GM18505 (cell line): ENCODE results near the gene KRT32.
"Not testable (repeated sequence)": the region's sequence is repeated elsewhere in the genome, so short reads cannot be mapped to it uniquely, and the experiment has no call there.

Source experiments
- ATAC-seq: cut with Tn5 transposase; IDR thresholded peaks from one replicate; pipeline ENCODE4 v1.9.1; 2021; ENCODE audit not compliant: unreplicated experiment
- POLR2A ChIP-seq: IDR thresholded peaks from 4 replicates; pipeline ENCODE4 v1.6.1; 2011; ENCODE audit warnings: borderline replicate concordance; ENCODE audit not compliant: insufficient read depth, insufficient read length; ENCODE audit errors: extremely low read depth

KRT32 gene

GRCh38 chr17:41442739-41443138 is 24.4 kb downstream of the KRT32 start:
- TF ChIP-seq POLR2A: no peak

GRCh38 chr17:41440531-41441033 is 26.6 kb downstream of the KRT32 start, which contains the start of gene KRT38:
TSS of gene KRT38 (minus strand) at chr17:41440983. CDS start at chr17:41440921, 62 bp downstream.
- ATAC-seq: no peak
- TF ChIP-seq POLR2A: no peak

More at GRCh38 chr17:41442739-41443138, 24.4 kb downstream of the KRT32 start:
- ATAC-seq: no peak

- ATAC-seq: no peak
- TF ChIP-seq POLR2A: no peak
Measured at GRCh38 chr17:41439375-41439774, 27.8 kb downstream of the KRT32 start.

GRCh38 chr17:41437769-41438168 is 29.4 kb downstream of the KRT32 start:
- no peak for ATAC-seq
- no peak for TF ChIP-seq POLR2A

GRCh38 chr17:41437254-41437653 is 29.9 kb downstream of the KRT32 start:
- no peak for TF ChIP-seq POLR2A
- no peak for ATAC-seq

- TF ChIP-seq POLR2A: no peak
- ATAC-seq: no peak
Measured at GRCh38 chr17:41434415-41434814, 32.8 kb downstream of the KRT32 start.

GRCh38 chr17:41434005-41434404 is 33.2 kb downstream of the KRT32 start:
- TF ChIP-seq POLR2A: no peak
- ATAC-seq: no peak

- TF ChIP-seq POLR2A: no peak
- no peak for ATAC-seq
Measured at GRCh38 chr17:41433586-41433985, 33.6 kb downstream of the KRT32 start.

- ATAC-seq: not testable (repeated sequence)
Measured at GRCh38 chr17:41430376-41430775, 36.8 kb downstream of the KRT32 start.

- no peak for ATAC-seq
- TF ChIP-seq POLR2A: no peak
Measured at GRCh38 chr17:41429667-41430066, 37.5 kb downstream of the KRT32 start.

GRCh38 chr17:41428591-41429291 is 38.4 kb downstream of the KRT32 start:
- TF ChIP-seq POLR2A: no peak
- ATAC-seq: no peak

GRCh38 chr17:41424111-41424635 is 43.0 kb downstream of the KRT32 start, which contains the start of gene KRT37:
TSS of gene KRT37 (minus strand) at chr17:41424585. CDS start at chr17:41424523, 62 bp downstream.
- TF ChIP-seq POLR2A: no peak
- no peak for ATAC-seq

- not testable (repeated sequence) for ATAC-seq
Measured at GRCh38 chr17:41422586-41422985, 44.6 kb downstream of the KRT32 start.

- TF ChIP-seq POLR2A: no peak
Measured at GRCh38 chr17:41421617-41422016, 45.6 kb downstream of the KRT32 start.

More at GRCh38 chr17:41421617-41422016, 45.6 kb downstream of the KRT32 start:
- ATAC-seq: no peak
